Measurements from ENCODE around the gene PRND.

PRND gene

DNA sequence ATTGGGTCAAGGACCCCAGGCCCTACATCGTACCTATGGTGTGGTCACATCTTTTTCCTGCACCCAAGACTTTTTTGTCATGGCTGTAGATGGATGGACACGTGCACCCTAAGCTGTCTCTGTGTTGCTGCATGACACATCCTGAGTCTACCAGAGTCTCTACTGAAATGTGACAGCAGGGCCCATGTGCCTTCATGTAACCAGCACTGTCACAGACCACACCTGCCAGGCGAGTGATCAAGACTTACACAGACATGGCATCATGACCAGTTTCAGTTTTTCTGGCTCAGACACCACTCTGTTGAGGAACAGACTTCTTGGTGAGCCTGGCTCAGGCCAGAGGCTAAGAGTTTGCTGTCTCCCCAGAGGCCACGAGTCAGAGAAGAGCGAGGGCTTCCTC is 7.6 kb downstream of the PRND start:
- H3K4me3 ChIP-seq (ENCODE audit: severe bottlenecking): no peak overlapping the region
- ATAC-seq (ENCODE audit: low read depth): no peak
- DNase-seq (ENCODE audit: low spot score): no peak
- TF ChIP-seq, protein P1, sequence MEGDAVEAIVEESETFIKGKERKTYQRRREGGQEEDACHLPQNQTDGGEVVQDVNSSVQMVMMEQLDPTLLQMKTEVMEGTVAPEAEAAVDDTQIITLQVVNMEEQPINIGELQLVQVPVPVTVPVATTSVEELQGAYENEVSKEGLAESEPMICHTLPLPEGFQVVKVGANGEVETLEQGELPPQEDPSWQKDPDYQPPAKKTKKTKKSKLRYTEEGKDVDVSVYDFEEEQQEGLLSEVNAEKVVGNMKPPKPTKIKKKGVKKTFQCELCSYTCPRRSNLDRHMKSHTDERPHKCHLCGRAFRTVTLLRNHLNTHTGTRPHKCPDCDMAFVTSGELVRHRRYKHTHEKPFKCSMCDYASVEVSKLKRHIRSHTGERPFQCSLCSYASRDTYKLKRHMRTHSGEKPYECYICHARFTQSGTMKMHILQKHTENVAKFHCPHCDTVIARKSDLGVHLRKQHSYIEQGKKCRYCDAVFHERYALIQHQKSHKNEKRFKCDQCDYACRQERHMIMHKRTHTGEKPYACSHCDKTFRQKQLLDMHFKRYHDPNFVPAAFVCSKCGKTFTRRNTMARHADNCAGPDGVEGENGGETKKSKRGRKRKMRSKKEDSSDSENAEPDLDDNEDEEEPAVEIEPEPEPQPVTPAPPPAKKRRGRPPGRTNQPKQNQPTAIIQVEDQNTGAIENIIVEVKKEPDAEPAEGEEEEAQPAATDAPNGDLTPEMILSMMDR (IDR thresholded peaks at IDR 0.05; ENCODE audit: poor library complexity, severe bottlenecking): no peak
- H3K36me3 ChIP-seq (ENCODE audit: low read depth): no peaks in the 10 kb centered on the region
- H3K4me1 ChIP-seq (ENCODE audit: insufficient read depth, poor library complexity, severe bottlenecking): peaks cover 18% of the 10 kb centered on the region
- H3K27ac ChIP-seq (ENCODE audit: poor library complexity, severe bottlenecking): no peak overlapping the region
- no peaks in the 10 kb centered on the region for H3K27me3 ChIP-seq (ENCODE audit: insufficient read depth, poor library complexity, severe bottlenecking)
- H3K9me3 ChIP-seq (ENCODE audit: severe bottlenecking): no peaks in the 10 kb centered on the region

DNA sequence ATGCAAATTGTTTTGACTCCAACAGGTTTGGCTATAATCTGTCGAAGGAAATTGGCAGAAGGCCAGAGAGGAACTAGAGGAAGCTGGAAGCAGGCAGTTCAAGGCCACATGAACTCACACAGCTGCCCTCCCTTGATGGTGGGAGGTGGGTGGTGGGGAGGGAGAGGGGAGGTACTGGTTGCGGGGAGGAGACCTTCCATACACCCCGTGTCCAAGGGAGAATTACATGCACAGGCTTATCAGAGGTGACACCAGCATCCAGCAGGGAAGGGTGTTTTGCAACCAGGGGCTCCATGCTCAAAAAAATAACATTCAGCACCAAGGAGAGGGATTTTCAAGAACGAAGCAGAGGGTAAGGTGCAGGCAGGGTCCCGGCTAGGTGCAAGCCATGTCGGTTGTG is 9.1 kb downstream of the PRND start:
- ATAC-seq (ENCODE audit: low read depth) (no peak), DNase-seq (ENCODE audit: low spot score) (no peak)
- Histone ChIP-seq H3K27ac (ENCODE audit: poor library complexity, severe bottlenecking) (no peak overlapping the region), H3K4me3 (ENCODE audit: severe bottlenecking) (no peak overlapping the region), H3K9me3 (ENCODE audit: severe bottlenecking) (no peaks in the 10 kb centered on the region), H3K36me3 (ENCODE audit: low read depth) (no peaks in the 10 kb centered on the region), H3K4me1 (ENCODE audit: insufficient read depth, poor library complexity, severe bottlenecking) (peaks cover 18% of the 10 kb centered on the region), H3K27me3 (ENCODE audit: insufficient read depth, poor library complexity, severe bottlenecking) (no peaks in the 10 kb centered on the region)
- TF ChIP-seq, protein P1 (IDR thresholded peaks at IDR 0.05; ENCODE audit: poor library complexity, severe bottlenecking): no peak

DNA sequence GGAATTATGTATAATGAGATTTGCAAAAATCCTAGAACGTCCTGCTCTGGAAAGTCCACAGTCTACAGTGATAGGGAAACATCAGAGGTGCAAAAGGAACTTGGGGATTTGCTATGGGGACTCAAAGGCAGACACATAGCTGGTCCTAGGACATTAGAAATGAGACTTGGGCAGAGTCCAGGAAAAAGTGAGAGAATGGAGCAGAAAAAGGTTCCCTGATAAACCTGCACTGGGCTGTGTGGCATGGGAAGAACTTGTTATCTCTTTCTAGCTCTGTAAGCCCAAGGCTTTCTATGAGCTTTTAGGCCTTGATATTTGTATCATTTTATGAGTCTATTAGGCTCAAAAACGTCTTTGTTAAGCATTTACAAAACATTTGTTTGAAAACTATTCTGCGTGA is 15.2 kb downstream of the PRND start:
- TF ChIP-seq, protein P1 (IDR thresholded peaks at IDR 0.05; ENCODE audit: poor library complexity, severe bottlenecking): no peak
- Histone ChIP-seq H3K36me3 (ENCODE audit: low read depth) (no peaks in the 10 kb centered on the region), H3K4me3 (ENCODE audit: severe bottlenecking) (no peak overlapping the region), H3K27me3 (ENCODE audit: insufficient read depth, poor library complexity, severe bottlenecking) (no peaks in the 10 kb centered on the region), H3K4me1 (ENCODE audit: insufficient read depth, poor library complexity, severe bottlenecking) (no peaks in the 10 kb centered on the region), H3K9me3 (ENCODE audit: severe bottlenecking) (no peaks in the 10 kb centered on the region), H3K27ac (ENCODE audit: poor library complexity, severe bottlenecking) (no peak overlapping the region)
- no peak for ATAC-seq (ENCODE audit: low read depth)
- DNase-seq (ENCODE audit: low spot score): no peak

DNA sequence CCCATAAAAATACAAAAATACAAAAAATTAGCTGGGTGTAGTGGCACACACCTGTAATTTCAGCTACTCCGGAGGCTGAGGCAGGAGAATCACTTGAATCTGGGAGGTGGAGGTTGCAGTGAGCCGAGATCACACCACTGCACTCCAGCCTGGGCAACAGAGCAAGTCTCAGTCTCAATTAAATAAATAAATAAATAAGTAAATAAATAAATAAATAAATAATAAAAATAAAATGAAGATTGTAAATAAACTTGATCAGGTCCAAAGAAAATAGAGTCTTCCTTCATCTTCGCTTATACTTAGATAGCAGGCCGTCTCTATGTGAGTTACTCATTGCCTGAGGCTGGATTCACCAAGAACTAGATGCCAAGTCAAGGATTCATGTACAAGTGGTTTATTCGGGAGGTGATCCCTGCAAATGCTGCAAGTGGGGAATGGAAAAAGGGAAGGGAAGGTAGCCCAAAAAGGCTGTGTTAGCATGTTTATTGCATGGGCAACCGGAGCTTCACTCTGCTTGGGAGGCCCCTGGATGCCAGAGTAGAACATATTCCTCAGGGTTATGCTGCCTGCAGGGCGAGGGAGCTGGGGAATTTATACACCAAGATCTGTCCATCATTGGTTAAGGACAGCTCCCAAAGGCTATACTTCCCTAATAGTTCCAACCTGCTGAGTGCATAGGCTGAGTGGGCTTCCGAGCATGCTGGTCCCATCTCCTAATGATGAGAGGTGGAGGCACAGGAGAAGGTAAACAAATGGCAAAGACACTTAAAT is 16.3 kb downstream of the PRND start:
- no peak for DNase-seq (ENCODE audit: low spot score)
- H3K4me1 ChIP-seq (ENCODE audit: insufficient read depth, poor library complexity, severe bottlenecking): no peaks in the 10 kb centered on the region
- no peak for ATAC-seq (ENCODE audit: low read depth)
- H3K9me3 ChIP-seq (ENCODE audit: severe bottlenecking): no peaks in the 10 kb centered on the region
- no peaks in the 10 kb centered on the region for H3K27me3 ChIP-seq (ENCODE audit: insufficient read depth, poor library complexity, severe bottlenecking)
- no peaks in the 10 kb centered on the region for H3K36me3 ChIP-seq (ENCODE audit: low read depth)
- TF ChIP-seq, protein P1 (IDR thresholded peaks at IDR 0.05; ENCODE audit: poor library complexity, severe bottlenecking): no peak
- no peak overlapping the region for H3K27ac ChIP-seq (ENCODE audit: poor library complexity, severe bottlenecking)
- H3K4me3 ChIP-seq (ENCODE audit: severe bottlenecking): no peak overlapping the region

DNA sequence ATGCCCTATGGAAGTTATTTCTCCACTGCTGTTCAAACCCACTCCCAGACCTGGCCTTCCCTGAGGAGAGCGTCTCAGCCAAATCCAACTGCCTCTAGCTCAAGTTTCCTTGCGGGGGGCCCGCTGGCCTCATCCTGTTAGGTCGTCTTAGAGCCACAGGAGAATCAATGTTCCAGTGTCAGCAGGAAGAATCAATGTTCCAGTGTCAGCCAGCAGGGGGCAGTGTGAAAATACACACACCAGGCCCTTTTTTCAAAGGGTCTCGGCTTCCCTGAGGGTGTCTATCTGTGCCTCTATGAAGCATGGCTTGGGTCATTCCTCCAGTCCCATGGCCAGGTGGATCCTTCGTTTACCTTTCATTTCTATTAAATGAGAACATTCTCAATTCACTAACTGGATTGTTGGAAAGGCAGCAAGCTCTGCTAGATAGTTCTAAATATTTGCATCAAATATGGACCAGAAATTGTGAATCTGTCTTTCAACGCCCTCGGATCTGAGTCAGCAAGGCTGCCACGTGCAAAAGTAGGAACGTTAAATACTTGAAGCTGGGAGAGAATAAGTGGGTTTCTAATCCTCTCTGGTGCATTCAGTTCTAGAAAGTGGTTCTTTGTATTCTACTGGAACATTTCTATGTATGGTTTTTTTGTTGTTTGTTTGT is 19.2 kb downstream of the PRND start:
- no peaks in the 10 kb centered on the region for H3K27me3 ChIP-seq (ENCODE audit: insufficient read depth, poor library complexity, severe bottlenecking)
- no peaks in the 10 kb centered on the region for H3K4me1 ChIP-seq (ENCODE audit: insufficient read depth, poor library complexity, severe bottlenecking)
- TF ChIP-seq, protein P1 (IDR thresholded peaks at IDR 0.05; ENCODE audit: poor library complexity, severe bottlenecking): peak; percentile 79
- DNase-seq (ENCODE audit: low spot score) (no peak), ATAC-seq (ENCODE audit: low read depth) (no peak)
- H3K27ac ChIP-seq (ENCODE audit: poor library complexity, severe bottlenecking): no peak overlapping the region
- H3K4me3 ChIP-seq (ENCODE audit: severe bottlenecking): no peak overlapping the region
- no peaks in the 10 kb centered on the region for H3K9me3 ChIP-seq (ENCODE audit: severe bottlenecking)
- H3K36me3 ChIP-seq (ENCODE audit: low read depth): no peaks in the 10 kb centered on the region
